ENCODE data around the gene PCYOX1L. TPM values are rescaled to one million over a fixed set of nuclear protein-coding genes. Genes with fewer than 3 reads are reported as not detected.

PCYOX1L gene
- total RNA-seq, 1 experiment from 2014 or later = 1.8 TPM

- H3K27ac ChIP-seq (ENCODE audit: low read depth, low read length, poor library complexity, severe bottlenecking) = no peak overlapping the region
- H3K4me3 ChIP-seq (ENCODE audit: low read depth, low read length, poor library complexity, severe bottlenecking) = no peak overlapping the region
- no peak for TF ChIP-seq CTCF (conservative IDR thresholded peaks at IDR 0.05; ENCODE audit: low read depth, low read length)
- no peak for TF ChIP-seq EZH2 (IDR thresholded peaks at IDR 0.05; ENCODE audit: borderline replicate concordance, low read depth, low read length, poor library complexity, severe bottlenecking)
- H3K27me3 ChIP-seq (replicated peaks; ENCODE audit: insufficient read depth, low read depth, low read length, poor library complexity) = peaks cover 3% of the 10 kb centered on the region
- DNase-seq (ENCODE audit: low spot score) = no peak
- no peaks in the 10 kb centered on the region for H3K9me3 ChIP-seq (ENCODE audit: low read depth, low read length, poor library complexity, severe bottlenecking)
- BruUV-seq (replicated peaks) = no TSS peak
- ChIA-PET CTCF (no interaction called here), POLR2A (ENCODE audit: low non-redundant PET) (no interaction called here)
- peaks cover 20% of the 10 kb centered on the region for H3K4me1 ChIP-seq (ENCODE audit: insufficient read depth, low read length, poor library complexity, severe bottlenecking)
- intact Hi-C loops (cut with micrococcal nuclease; ENCODE audit: unreplicated experiment) = no loop called here
- no peaks in the 10 kb centered on the region for H3K36me3 ChIP-seq (ENCODE audit: insufficient read depth, low read length, poor library complexity, severe bottlenecking)
Measured at GRCh38 chr5:149402291-149402690, 44.4 kb downstream of the PCYOX1L start.

- H3K4me1 ChIP-seq (ENCODE audit: insufficient read depth, low read length, poor library complexity, severe bottlenecking) = peaks cover 20% of the 10 kb centered on the region
- no peak overlapping the region for H3K4me3 ChIP-seq (ENCODE audit: low read depth, low read length, poor library complexity, severe bottlenecking)
- H3K9me3 ChIP-seq (ENCODE audit: low read depth, low read length, poor library complexity, severe bottlenecking) = no peaks in the 10 kb centered on the region
- CTCF ChIA-PET = interaction anchor here (0.6 kb wide), 1 partner anchor 22 kb away, joined by 3 read pairs; no protein-coding TSS in a partner anchor
- no peaks in the 10 kb centered on the region for H3K36me3 ChIP-seq (ENCODE audit: insufficient read depth, low read length, poor library complexity, severe bottlenecking)
- intact Hi-C loops (cut with micrococcal nuclease; ENCODE audit: unreplicated experiment) = no loop called here
- peak; percentile 50 for DNase-seq (ENCODE audit: low spot score)
- BruUV-seq (replicated peaks) = no TSS peak
- no peak overlapping the region for H3K27ac ChIP-seq (ENCODE audit: low read depth, low read length, poor library complexity, severe bottlenecking)
- TF ChIP-seq EZH2 (IDR thresholded peaks at IDR 0.05; ENCODE audit: borderline replicate concordance, low read depth, low read length, poor library complexity, severe bottlenecking) (no peak), CTCF (conservative IDR thresholded peaks at IDR 0.05; ENCODE audit: low read depth, low read length) (no peak)
- POLR2A ChIA-PET (ENCODE audit: low non-redundant PET) = no interaction called here
- H3K27me3 ChIP-seq (replicated peaks; ENCODE audit: insufficient read depth, low read depth, low read length, poor library complexity) = peaks cover 1% of the 10 kb centered on the region
Measured at GRCh38 chr5:149403923-149404745, 46.3 kb downstream of the PCYOX1L start.

- Histone ChIP-seq H3K27me3 (replicated peaks; ENCODE audit: insufficient read depth, low read depth, low read length, poor library complexity) (no peaks in the 10 kb centered on the region), H3K4me1 (ENCODE audit: insufficient read depth, low read length, poor library complexity, severe bottlenecking) (peaks cover 20% of the 10 kb centered on the region), H3K9me3 (ENCODE audit: low read depth, low read length, poor library complexity, severe bottlenecking) (no peaks in the 10 kb centered on the region), H3K36me3 (ENCODE audit: insufficient read depth, low read length, poor library complexity, severe bottlenecking) (no peaks in the 10 kb centered on the region), H3K4me3 (ENCODE audit: low read depth, low read length, poor library complexity, severe bottlenecking) (no peak overlapping the region), H3K27ac (ENCODE audit: low read depth, low read length, poor library complexity, severe bottlenecking) (no peak overlapping the region)
- CTCF ChIA-PET = no interaction called here
- BruUV-seq (replicated peaks) = no TSS peak
- intact Hi-C loops (cut with micrococcal nuclease; ENCODE audit: unreplicated experiment) = no loop called here
- TF ChIP-seq CTCF (conservative IDR thresholded peaks at IDR 0.05; ENCODE audit: low read depth, low read length) (no peak), EZH2 (IDR thresholded peaks at IDR 0.05; ENCODE audit: borderline replicate concordance, low read depth, low read length, poor library complexity, severe bottlenecking) (no peak)
- no peak for DNase-seq (ENCODE audit: low spot score)
- POLR2A ChIA-PET (ENCODE audit: low non-redundant PET) = no interaction called here
Measured at GRCh38 chr5:149404746-149405549, 47.1 kb downstream of the PCYOX1L start.

Measured in A673 (cell line).